Lower lobe of right lung (tissue), 2 donors: ENCODE results near the gene CD8B. TPM values are rescaled to one million over a fixed set of nuclear protein-coding genes. Genes with fewer than 3 reads are reported as not detected.

ENCODE experiments used
- ATAC-seq, 2 donors: fragments of 200-7000 bp; cut with Tn5 transposase; one replicate each; pipeline ENCODE4 v1.9.1; 2020 to 2022; ENCODE audit warnings: mild to moderate bottlenecking in 2 of 2, moderate library complexity in 2 of 2
- DNase-seq: peaks from one replicate; pipeline ENCODE4 v3.0.0-alpha.2; 2020
- H3K27ac ChIP-seq: fragments of 200-600 bp; one replicate; pipeline ENCODE4 v1.8.0; 2022
- H3K27me3 ChIP-seq: fragments of 200-600 bp; one replicate; pipeline ENCODE4 v1.8.0; 2022; ENCODE audit warnings: low read depth
- H3K36me3 ChIP-seq: fragments of 200-600 bp; one replicate; pipeline ENCODE4 v1.8.0; 2022; ENCODE audit warnings: mild to moderate bottlenecking
- H3K4me1 ChIP-seq: fragments of 200-600 bp; one replicate; pipeline ENCODE4 v1.8.0; 2022
- H3K4me3 ChIP-seq: fragments of 200-600 bp; one replicate; pipeline ENCODE4 v1.8.0; 2022; ENCODE audit warnings: mild to moderate bottlenecking
- H3K9me3 ChIP-seq: fragments of 200-600 bp; one replicate; pipeline ENCODE4 v1.8.0; 2022
- CTCF ChIP-seq: fragments of 200-600 bp; IDR thresholded peaks from one replicate; pipeline ENCODE4 v1.8.0; 2022; ENCODE audit warnings: antibody characterized with exemption, mild to moderate bottlenecking
- intact Hi-C: fragments of 100-400 bp; cut with DNase I; formaldehyde crosslinking; loops from one replicate; pipeline ENCODE4 v1.11.0; 2022
- total RNA-seq: library from RNA; stranded (reverse); fragmentation: NEBNext Ultra II Directional; extraction: Animal tissue kit (Norgen Biotek cat#: 25700); gene quantifications from one replicate; pipeline ENCODE4 v1.2.1, GENCODE V29; 2021
- donor health status: DM: no; HTN: yes; CAD: no; lungs with severe emphysema.

CD8B gene
- total RNA-seq, 1 donor from 2014 or later: 1.5 TPM

GRCh38 chr2:86806059-86806857, 55.4 kb downstream of the CD8B start:
- ATAC-seq: no peak

GRCh38 chr2:86800856-86801567, 60.7 kb downstream of the CD8B start:
- Histone ChIP-seq H3K36me3 (no peaks in the 10 kb centered on the region), H3K27ac (no peak overlapping the region), H3K27me3 (no peaks in the 10 kb centered on the region), H3K9me3 (peaks cover 13% of the 10 kb centered on the region), H3K4me1 (no peaks in the 10 kb centered on the region), H3K4me3 (no peak overlapping the region)
- ATAC-seq (no peak), DNase-seq (no peak)
- TF ChIP-seq CTCF: no peak
- intact Hi-C loops: no loop called here

More at GRCh38 chr2:86806059-86806857, 55.4 kb downstream of the CD8B start:
- intact Hi-C loops: no loop called here
- H3K36me3 ChIP-seq: no peaks in the 10 kb centered on the region
- no peaks in the 10 kb centered on the region for H3K9me3 ChIP-seq
- TF ChIP-seq CTCF: no peak
- peaks cover 20% of the 10 kb centered on the region for H3K4me1 ChIP-seq
- no peak overlapping the region for H3K4me3 ChIP-seq
- peaks cover 38% of the 10 kb centered on the region for H3K27me3 ChIP-seq
- H3K27ac ChIP-seq: no peak overlapping the region
- DNase-seq: no peak

- H3K27ac ChIP-seq: no peak overlapping the region
- H3K4me3 ChIP-seq: no peak overlapping the region
- H3K36me3 ChIP-seq: no peaks in the 10 kb centered on the region
- peaks cover 13% of the 10 kb centered on the region for H3K9me3 ChIP-seq
- peaks cover 55% of the 10 kb centered on the region for H3K27me3 ChIP-seq
- intact Hi-C loops: no loop called here
- H3K4me1 ChIP-seq: peaks cover 15% of the 10 kb centered on the region
- DNase-seq: no peak
- peak in 1 of 2 donors; percentile 22 for ATAC-seq
- no peak for TF ChIP-seq CTCF
Measured at GRCh38 chr2:86794861-86795260, 66.8 kb downstream of the CD8B start.

GRCh38 chr2:86793752-86794151, 67.9 kb downstream of the CD8B start:
- H3K9me3 ChIP-seq: peaks cover 13% of the 10 kb centered on the region
- H3K27me3 ChIP-seq: peaks cover 66% of the 10 kb centered on the region
- intact Hi-C loops: no loop called here
- peak in 1 of 2 donors; percentile 19 for ATAC-seq
- H3K27ac ChIP-seq: no peak overlapping the region
- TF ChIP-seq CTCF: no peak
- H3K4me1 ChIP-seq: peaks cover 26% of the 10 kb centered on the region
- no peak overlapping the region for H3K4me3 ChIP-seq
- DNase-seq: no peak
- no peaks in the 10 kb centered on the region for H3K36me3 ChIP-seq

GRCh38 chr2:86791573-86791972, 70.1 kb downstream of the CD8B start:
- DNase-seq: peak; percentile 47
- Histone ChIP-seq H3K36me3 (no peaks in the 10 kb centered on the region), H3K4me1 (peaks cover 29% of the 10 kb centered on the region), H3K27ac (no peak overlapping the region), H3K27me3 (peaks cover 78% of the 10 kb centered on the region), H3K4me3 (peak overlapping the region; percentile 40), H3K9me3 (peaks cover 4% of the 10 kb centered on the region)
- no peak for TF ChIP-seq CTCF
- intact Hi-C loops: no loop called here
- ATAC-seq: no peak
